ENCODE measurements around the gene SH2D3A. TPM values are rescaled to one million over a fixed set of nuclear protein-coding genes. Genes with fewer than 3 reads are reported as not detected.

Gene SH2D3A
- total RNA-seq, 4 donors from 2014 or later: 0.85 to 1.8 (median 1.3) TPM; not detected in 1

DNA sequence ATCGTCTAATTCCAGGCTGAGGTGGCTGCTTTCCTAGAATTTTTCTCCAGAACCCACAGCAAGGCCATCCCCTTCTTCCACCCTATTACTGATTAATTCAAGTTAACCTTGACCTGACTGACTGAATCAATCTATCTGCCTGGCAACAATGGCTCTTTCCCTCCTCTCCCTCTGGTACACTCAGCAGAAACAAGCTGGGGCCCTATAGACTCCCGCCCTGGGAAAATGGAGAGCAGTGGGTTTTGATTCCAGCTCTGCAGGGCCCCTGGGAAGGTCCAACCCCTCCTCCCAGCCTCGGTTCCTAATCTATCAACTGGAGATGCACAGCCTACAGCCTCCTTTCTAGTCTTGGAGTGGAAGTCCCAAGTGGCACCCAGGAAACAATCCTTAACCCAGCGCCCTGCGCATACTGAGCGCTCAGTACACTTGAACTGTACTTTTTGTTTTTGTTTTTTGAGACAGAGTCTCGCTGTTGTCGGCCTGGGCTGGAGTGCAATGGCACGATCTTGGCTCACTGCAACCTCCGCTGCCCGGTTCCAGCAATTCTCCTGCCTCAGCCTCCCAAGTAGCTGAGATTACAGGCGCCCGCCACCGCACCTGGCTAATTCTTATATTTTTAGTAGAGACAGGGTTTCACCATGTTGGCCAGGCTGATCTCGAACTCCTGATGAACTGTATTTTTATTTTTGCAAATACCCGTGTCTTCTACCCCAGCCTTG, 41.6 kb downstream of the SH2D3A start:
- TF ChIP-seq, protein P1, sequence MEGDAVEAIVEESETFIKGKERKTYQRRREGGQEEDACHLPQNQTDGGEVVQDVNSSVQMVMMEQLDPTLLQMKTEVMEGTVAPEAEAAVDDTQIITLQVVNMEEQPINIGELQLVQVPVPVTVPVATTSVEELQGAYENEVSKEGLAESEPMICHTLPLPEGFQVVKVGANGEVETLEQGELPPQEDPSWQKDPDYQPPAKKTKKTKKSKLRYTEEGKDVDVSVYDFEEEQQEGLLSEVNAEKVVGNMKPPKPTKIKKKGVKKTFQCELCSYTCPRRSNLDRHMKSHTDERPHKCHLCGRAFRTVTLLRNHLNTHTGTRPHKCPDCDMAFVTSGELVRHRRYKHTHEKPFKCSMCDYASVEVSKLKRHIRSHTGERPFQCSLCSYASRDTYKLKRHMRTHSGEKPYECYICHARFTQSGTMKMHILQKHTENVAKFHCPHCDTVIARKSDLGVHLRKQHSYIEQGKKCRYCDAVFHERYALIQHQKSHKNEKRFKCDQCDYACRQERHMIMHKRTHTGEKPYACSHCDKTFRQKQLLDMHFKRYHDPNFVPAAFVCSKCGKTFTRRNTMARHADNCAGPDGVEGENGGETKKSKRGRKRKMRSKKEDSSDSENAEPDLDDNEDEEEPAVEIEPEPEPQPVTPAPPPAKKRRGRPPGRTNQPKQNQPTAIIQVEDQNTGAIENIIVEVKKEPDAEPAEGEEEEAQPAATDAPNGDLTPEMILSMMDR (IDR thresholded peaks at IDR 0.05; ENCODE audit: low read depth): no peak

DNA sequence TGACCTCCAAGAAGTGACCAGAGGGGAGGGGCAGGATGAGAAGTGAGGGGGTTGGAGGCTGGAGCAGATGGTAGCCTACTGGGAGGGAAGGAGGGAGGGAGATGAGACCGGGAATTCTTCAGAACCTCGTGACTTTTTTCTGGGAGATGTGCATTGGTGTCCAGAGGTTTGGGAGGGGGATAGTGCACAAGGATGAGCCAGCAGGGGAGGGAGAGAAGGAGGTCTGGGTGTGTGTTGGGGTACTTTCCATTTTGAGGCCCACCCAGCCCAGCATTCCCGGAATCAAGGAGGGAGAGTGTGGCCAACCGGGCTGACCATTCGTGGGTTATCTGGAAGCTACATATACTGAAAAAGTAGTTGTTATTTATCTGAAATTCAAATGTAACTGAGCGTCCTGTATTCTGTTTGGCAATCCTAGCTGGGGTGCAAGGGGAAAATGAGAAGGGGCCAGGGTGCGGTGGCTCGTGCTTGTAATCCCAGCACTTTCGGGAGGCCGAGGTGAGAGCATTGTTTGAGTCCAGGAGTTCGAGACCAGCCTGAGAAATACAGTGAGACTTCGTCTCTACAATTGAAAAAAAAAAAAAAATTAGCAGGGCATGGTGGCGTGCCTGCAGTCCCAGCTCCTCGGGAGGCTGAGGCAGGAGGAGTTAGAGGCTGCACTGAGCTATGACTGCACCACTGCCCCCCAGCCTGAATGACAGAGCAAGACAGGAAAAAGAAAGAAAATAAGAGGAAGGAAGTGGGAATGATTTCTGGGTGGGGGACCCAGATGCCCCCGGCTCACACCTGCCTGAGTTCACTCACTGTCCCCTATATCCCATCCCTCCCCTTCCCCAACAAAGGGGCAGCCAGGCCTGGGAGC, 42.4 kb downstream of the SH2D3A start:
- TF ChIP-seq, protein P1 (IDR thresholded peaks at IDR 0.05; ENCODE audit: low read depth): no peak

DNA sequence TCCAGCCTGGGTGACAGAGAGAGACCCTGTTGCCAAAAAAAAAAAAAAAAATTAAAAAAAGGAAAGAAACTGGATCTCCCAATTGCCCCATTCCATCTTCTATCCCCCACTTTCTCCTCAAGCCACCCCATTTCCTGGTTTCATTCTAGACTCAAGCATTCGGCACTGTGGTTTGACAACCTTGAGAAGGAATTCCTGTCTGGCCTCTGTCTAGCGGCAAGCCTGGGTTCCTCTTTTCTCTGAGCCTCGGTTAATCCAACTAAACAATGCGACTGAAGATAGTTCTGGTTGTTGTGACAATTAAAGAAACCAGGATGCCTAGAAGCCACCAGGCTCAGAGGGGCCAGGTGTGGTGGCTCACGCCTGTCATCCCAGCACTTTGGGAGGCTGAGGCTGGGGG, 43.5 kb downstream of the SH2D3A start:
- TF ChIP-seq, protein P1 (IDR thresholded peaks at IDR 0.05; ENCODE audit: low read depth): no peak

DNA sequence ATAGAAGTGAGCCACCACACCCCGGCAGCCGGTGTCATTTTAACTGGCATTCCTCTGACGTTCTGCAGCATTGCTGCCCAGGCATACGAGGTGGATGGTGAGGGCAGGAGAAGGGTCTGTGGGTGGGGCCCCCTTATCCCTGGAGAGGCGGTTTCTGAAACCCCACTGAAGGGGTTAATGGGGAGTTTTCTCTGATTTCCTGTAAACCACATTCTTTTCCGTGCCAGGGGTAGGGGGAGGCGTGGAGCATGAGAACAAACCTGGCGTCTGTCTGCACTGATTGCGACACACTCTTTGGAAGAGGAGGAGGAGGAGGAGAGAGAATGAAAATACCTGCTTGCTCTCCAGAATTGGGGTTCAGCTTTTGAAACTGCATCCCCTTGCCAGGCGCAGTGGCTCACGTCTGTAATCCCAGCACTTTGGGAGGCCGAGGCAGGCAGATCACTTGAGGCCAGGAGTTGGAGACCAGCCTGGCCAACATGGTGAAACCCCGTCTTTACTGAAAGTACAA, 44.1 kb downstream of the SH2D3A start:
- TF ChIP-seq, protein P1 (IDR thresholded peaks at IDR 0.05; ENCODE audit: low read depth): no peak

DNA sequence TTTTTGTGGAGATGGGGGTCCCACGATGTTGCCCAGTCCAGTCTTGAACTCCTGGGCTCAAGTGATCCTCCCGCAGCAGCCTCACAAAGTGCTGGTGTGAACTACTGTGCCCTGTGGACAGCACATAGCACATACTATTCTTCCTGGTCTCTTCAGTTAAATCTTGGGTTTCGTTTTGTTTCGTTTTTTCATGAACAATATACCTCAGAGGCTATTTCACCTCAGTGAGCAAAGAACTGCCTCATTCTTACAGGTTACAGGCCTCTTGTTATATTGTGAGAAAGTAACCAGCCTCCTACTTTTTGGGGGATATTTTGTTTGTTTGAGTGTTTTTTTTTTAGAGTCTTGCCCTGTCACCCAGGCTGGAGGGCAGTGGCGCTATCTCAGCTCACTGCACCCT, 45.5 kb downstream of the SH2D3A start:
- TF ChIP-seq, protein P1 (IDR thresholded peaks at IDR 0.05; ENCODE audit: low read depth): no peak

DNA sequence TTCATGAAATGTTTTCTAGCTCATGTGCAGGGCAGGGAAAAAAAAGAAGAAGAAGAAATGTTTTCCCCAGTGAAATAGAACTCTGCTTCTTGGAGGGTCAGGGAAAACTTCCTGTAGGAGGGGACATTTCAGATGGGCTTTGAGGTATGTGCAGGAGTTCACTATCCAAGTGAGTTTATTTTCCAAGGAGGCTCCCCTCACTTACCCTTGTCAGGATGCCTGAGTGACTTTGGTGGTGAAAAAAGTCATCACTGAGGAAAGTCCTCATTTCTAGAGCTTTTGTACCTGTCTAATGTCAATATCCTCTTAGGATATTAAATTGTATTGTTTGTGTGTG, 46.1 kb downstream of the SH2D3A start:
- TF ChIP-seq, protein P1 (IDR thresholded peaks at IDR 0.05; ENCODE audit: low read depth): no peak
